HepG2 (cell line): ENCODE results near the gene CCNH. TPM values are rescaled to one million over a fixed set of nuclear protein-coding genes. Genes with fewer than 3 reads are reported as not detected.

Experiments
- AHDC1 ChIP-seq: sonication (generic); formaldehyde crosslinking; IDR thresholded peaks from 2 replicates; pipeline ENCODE4 v1.5.1; 2020; ENCODE audit warnings: mild to moderate bottlenecking, missing genetic modification reagents, borderline replicate concordance
- GTF2F1 ChIP-seq: fragments of 150-350 bp; IDR thresholded peaks from 2 replicates; pipeline ENCODE4 v1.6.1; 2014; ENCODE audit warnings: low read length
- HNF4A ChIP-seq: sonication (generic); formaldehyde crosslinking; IDR thresholded peaks from 2 replicates; pipeline ENCODE4 v1.4.0; 2020; ENCODE audit warnings: missing genetic modification reagents
- polyA plus RNA-seq, 8 experiments: library from polyadenylated mRNA; depleted of rRNA in 3 of 8; stranded (reverse) in 7 of 8; unstranded in 1 of 8; fragments of >200 nt; fragmentation: Illumina TruSeq in 4 of 8; extraction: Trizol in 4 of 8; gene quantifications; 2 replicates each; pipeline versions ENCODE4 v1.2.1 to v1.2.3, GENCODE V29; 2011 to 2016; ENCODE audit warnings: low read depth in 4 of 8, missing spikeins in 1 of 8, mixed read lengths in 1 of 8; ENCODE audit not compliant: insufficient read depth in 1 of 8
- total RNA-seq, 5 experiments: library from RNA; depleted of rRNA; stranded (reverse); fragments of >200 nt; fragmentation: Illumina TruSeq; extraction: Trizol; gene quantifications; 2 replicates each; pipeline ENCODE4 v1.2.3, GENCODE V29; 2016; ENCODE audit warnings: low read depth in 1 of 5
- TF ChIP-seq, protein P1 (sequence below): sonication (generic); formaldehyde crosslinking; conservative IDR thresholded peaks from 2 replicates; pipeline ENCODE4 v1.4.0; 2020; ENCODE audit warnings: mild to moderate bottlenecking, missing genetic modification reagents, moderate library complexity
- TF ChIP-seq, protein P2 (sequence below): sonication (generic); formaldehyde crosslinking; IDR thresholded peaks from 2 replicates; pipeline ENCODE4 v1.5.0; 2020; ENCODE audit warnings: mild to moderate bottlenecking, missing genetic modification reagents, borderline replicate concordance
- TF ChIP-seq, protein P3 (sequence below): sonication (generic); formaldehyde crosslinking; IDR thresholded peaks from 2 replicates; pipeline ENCODE4 v1.8.1; 2022; ENCODE audit warnings: low read depth, mild to moderate bottlenecking, missing genetic modification reagents

The CCNH gene
- total and polyA plus RNA-seq, 2 of the 13 experiments (the other 11 are each of a cell fraction or from before 2014, with no cell fraction given) = 42.5 to 94.3 TPM

DNA sequence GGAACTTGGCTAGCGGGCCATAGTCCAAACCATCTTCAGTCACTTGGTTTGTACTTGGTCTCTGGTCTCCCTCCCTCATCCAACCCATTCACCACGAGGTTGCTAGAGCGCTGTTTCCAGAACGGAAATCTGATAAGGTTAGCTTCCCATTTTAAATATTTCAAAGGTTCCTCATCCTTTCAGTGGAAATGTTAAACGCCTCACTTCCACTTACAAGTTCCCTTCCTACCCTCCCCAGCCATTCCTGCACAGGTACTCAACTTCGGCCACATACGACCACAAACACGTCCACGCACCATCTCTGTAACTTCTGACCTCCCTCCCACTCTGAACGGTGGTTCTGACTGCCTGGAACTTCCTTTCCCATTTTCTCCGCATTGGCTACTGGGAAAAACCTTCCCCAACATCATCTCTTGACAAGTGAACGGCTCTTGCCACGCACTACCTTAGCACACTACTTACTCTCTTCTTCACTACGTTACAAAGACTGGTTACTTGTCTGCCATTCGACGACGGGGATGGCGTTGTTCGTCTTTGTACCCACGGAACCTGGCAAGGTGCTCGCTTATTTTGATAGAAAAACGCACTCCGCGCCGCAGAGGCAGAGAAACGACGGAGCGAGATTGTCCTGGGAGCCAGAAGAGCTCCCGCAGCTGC lies 629 bp downstream of the CCNH start (continued):
- TF ChIP-seq, protein P1, sequence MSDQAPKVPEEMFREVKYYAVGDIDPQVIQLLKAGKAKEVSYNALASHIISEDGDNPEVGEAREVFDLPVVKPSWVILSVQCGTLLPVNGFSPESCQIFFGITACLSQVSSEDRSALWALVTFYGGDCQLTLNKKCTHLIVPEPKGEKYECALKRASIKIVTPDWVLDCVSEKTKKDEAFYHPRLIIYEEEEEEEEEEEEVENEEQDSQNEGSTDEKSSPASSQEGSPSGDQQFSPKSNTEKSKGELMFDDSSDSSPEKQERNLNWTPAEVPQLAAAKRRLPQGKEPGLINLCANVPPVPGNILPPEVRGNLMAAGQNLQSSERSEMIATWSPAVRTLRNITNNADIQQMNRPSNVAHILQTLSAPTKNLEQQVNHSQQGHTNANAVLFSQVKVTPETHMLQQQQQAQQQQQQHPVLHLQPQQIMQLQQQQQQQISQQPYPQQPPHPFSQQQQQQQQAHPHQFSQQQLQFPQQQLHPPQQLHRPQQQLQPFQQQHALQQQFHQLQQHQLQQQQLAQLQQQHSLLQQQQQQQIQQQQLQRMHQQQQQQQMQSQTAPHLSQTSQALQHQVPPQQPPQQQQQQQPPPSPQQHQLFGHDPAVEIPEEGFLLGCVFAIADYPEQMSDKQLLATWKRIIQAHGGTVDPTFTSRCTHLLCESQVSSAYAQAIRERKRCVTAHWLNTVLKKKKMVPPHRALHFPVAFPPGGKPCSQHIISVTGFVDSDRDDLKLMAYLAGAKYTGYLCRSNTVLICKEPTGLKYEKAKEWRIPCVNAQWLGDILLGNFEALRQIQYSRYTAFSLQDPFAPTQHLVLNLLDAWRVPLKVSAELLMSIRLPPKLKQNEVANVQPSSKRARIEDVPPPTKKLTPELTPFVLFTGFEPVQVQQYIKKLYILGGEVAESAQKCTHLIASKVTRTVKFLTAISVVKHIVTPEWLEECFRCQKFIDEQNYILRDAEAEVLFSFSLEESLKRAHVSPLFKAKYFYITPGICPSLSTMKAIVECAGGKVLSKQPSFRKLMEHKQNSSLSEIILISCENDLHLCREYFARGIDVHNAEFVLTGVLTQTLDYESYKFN = 0 out of 2 replicates have a peak, but pooled peaks have one; percentile 9
- TF ChIP-seq, protein P2, sequence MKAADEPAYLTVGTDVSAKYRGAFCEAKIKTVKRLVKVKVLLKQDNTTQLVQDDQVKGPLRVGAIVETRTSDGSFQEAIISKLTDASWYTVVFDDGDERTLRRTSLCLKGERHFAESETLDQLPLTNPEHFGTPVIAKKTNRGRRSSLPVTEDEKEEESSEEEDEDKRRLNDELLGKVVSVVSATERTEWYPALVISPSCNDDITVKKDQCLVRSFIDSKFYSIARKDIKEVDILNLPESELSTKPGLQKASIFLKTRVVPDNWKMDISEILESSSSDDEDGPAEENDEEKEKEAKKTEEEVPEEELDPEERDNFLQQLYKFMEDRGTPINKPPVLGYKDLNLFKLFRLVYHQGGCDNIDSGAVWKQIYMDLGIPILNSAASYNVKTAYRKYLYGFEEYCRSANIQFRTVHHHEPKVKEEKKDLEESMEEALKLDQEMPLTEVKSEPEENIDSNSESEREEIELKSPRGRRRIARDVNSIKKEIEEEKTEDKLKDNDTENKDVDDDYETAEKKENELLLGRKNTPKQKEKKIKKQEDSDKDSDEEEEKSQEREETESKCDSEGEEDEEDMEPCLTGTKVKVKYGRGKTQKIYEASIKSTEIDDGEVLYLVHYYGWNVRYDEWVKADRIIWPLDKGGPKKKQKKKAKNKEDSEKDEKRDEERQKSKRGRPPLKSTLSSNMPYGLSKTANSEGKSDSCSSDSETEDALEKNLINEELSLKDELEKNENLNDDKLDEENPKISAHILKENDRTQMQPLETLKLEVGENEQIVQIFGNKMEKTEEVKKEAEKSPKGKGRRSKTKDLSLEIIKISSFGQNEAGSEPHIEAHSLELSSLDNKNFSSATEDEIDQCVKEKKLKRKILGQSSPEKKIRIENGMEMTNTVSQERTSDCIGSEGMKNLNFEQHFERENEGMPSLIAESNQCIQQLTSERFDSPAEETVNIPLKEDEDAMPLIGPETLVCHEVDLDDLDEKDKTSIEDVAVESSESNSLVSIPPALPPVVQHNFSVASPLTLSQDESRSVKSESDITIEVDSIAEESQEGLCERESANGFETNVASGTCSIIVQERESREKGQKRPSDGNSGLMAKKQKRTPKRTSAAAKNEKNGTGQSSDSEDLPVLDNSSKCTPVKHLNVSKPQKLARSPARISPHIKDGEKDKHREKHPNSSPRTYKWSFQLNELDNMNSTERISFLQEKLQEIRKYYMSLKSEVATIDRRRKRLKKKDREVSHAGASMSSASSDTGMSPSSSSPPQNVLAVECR = peak; percentile 20; the same call in 1 of the 2 replicates
- TF ChIP-seq, protein P3, sequence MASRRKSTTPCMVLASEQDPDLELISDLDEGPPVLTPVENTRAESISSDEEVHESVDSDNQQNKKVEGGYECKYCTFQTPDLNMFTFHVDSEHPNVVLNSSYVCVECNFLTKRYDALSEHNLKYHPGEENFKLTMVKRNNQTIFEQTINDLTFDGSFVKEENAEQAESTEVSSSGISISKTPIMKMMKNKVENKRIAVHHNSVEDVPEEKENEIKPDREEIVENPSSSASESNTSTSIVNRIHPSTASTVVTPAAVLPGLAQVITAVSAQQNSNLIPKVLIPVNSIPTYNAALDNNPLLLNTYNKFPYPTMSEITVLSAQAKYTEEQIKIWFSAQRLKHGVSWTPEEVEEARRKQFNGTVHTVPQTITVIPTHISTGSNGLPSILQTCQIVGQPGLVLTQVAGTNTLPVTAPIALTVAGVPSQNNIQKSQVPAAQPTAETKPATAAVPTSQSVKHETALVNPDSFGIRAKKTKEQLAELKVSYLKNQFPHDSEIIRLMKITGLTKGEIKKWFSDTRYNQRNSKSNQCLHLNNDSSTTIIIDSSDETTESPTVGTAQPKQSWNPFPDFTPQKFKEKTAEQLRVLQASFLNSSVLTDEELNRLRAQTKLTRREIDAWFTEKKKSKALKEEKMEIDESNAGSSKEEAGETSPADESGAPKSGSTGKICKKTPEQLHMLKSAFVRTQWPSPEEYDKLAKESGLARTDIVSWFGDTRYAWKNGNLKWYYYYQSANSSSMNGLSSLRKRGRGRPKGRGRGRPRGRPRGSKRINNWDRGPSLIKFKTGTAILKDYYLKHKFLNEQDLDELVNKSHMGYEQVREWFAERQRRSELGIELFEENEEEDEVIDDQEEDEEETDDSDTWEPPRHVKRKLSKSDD (CRISPR knock-in tag) = no peak
- TF ChIP-seq HNF4A (CRISPR knock-in tag) (peak; percentile 42), AHDC1 (CRISPR knock-in tag) (0 out of 2 replicates have a peak, but pooled peaks have one; percentile 15), GTF2F1 (no peak)
